DOHH2 (cell line): ENCODE results near the gene MYT1.

Source experiments
- H3F3A ChIP-seq: fragments of 200-600 bp; sonication (generic), shearing (Covaris generic); 2 replicates; pipeline ENCODE4 v1.6.0; 2016; ENCODE audit warnings: antibody characterized with exemption, mild to moderate bottlenecking; ENCODE audit not compliant: control insufficient read depth, insufficient read depth
- H3K27ac ChIP-seq: fragments of 200-600 bp; sonication (generic); 2 replicates; pipeline ENCODE4 v1.5.1; 2014; ENCODE audit warnings: low read depth, mild to moderate bottlenecking, low read length, moderate library complexity
- H3K27me3 ChIP-seq: fragments of 200-600 bp; sonication (generic); 2 replicates; pipeline ENCODE4 v1.6.1; 2014; ENCODE audit warnings: mild to moderate bottlenecking, low read length, mixed read lengths; ENCODE audit not compliant: control insufficient read depth
- H3K36me3 ChIP-seq: fragments of 200-600 bp; sonication (generic); 2 replicates; pipeline ENCODE4 v1.6.1; 2014; ENCODE audit warnings: mild to moderate bottlenecking, low read length, moderate library complexity, mixed read lengths; ENCODE audit not compliant: control insufficient read depth
- H3K4me1 ChIP-seq: fragments of 200-600 bp; sonication (generic); 2 replicates; pipeline ENCODE4 v1.6.1; 2014; ENCODE audit warnings: mild to moderate bottlenecking, low read length, mixed read lengths; ENCODE audit not compliant: control insufficient read depth
- H3K4me2 ChIP-seq: fragments of 200-600 bp; sonication (generic); 2 replicates; pipeline ENCODE4 v1.6.0; 2014; ENCODE audit warnings: mild to moderate bottlenecking, low read length, moderate library complexity
- H3K4me3 ChIP-seq: fragments of 200-600 bp; sonication (generic); 2 replicates; pipeline ENCODE4 v1.5.1; 2014; ENCODE audit warnings: mild to moderate bottlenecking, low read length, mixed read lengths
- H3K79me2 ChIP-seq: fragments of 200-600 bp; sonication (generic); 2 replicates; pipeline ENCODE4 v1.6.1; 2014; ENCODE audit warnings: mild to moderate bottlenecking, low read length, mixed read lengths; ENCODE audit not compliant: control insufficient read depth
- H3K9me2 ChIP-seq: fragments of 200-600 bp; sonication (generic); replicated peaks from 2 replicates; pipeline ENCODE4 v1.6.1; 2014; ENCODE audit warnings: mild to moderate bottlenecking, low read length, mixed read lengths; ENCODE audit not compliant: control insufficient read depth
- H3K9me3 ChIP-seq: fragments of 200-600 bp; sonication (generic); 2 replicates; pipeline ENCODE4 v1.6.1; 2014; ENCODE audit warnings: antibody characterized with exemption, low read length, mixed read lengths; ENCODE audit not compliant: control insufficient read depth, insufficient read depth
- H4K20me1 ChIP-seq: fragments of 200-600 bp; sonication (generic); 2 replicates; pipeline ENCODE4 v1.6.0; 2014; ENCODE audit warnings: low read depth, mild to moderate bottlenecking, antibody characterized with exemption, low read length, moderate library complexity; ENCODE audit not compliant: control insufficient read depth, insufficient read depth
- CTCF ChIP-seq: fragments of 200-600 bp; sonication (generic); IDR thresholded peaks from one replicate; pipeline ENCODE4 v1.5.1; 2014; ENCODE audit warnings: antibody characterized with exemption, mild to moderate bottlenecking, low read depth, low read length; ENCODE audit not compliant: poor library complexity, severe bottlenecking
- EZH2phosphoT487 ChIP-seq: fragments of 200-600 bp; sonication (generic); IDR thresholded peaks from 2 replicates; pipeline ENCODE4 v1.6.1; 2017; ENCODE audit warnings: borderline replicate concordance, mild to moderate bottlenecking, antibody characterized with exemption, low read length, moderate library complexity, mixed read lengths

Gene MYT1

DNA sequence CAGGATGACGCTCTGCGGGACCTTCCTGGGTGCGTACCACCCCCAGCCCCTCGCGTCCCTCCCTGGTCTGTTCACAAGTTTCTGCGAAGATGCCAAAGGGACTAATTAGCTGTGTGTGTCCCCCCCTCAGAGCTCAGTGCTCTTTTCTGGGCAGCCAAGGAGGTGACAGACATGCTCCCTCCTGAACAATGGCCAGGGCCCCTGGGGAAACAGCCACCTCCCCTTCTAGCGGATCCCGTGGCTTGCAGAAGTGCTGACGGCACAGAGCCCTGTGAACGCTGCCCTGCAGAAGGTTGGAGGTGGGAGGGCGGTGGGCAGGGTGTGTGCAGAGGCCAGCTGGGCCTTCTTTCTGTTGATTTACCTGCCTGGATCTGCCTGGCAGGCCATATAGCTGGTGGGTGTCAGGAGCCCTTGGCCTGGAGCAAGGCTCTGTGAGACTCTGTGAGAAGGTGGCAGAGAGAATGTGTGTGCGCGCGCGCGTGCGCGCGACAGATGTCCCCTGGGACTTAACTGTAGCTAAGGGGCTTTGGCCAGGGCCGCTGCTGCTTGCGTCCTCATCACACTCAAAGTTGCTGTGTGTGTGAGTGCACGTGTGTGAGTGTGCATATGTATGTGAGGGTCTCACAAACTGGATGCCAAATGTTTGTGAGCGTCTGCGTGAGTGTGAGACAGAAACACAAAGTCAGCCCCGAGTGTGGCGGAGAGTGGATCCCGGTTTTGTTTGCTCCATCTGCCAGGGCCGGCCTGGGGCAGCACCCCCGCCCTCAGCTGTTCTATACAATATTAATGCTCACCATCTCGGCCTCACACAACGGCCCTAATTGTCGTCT is 3.5 kb upstream of the MYT1 start:
- Histone ChIP-seq H3K9me2 (no peaks in the 10 kb centered on the region), H3K9me3 (no peaks in the 10 kb centered on the region), H4K20me1 (no peaks in the 10 kb centered on the region), H3F3A (no peaks in the 10 kb centered on the region), H3K4me3 (no peak overlapping the region), H3K27ac (no peak overlapping the region), H3K4me1 (no peaks in the 10 kb centered on the region), H3K79me2 (no peaks in the 10 kb centered on the region), H3K36me3 (no peaks in the 10 kb centered on the region), H3K27me3 (peaks cover 14% of the 10 kb centered on the region; the same call in 1 of the 2 replicates), H3K4me2 (no peak overlapping the region)
- no peak for TF ChIP-seq CTCF
- no peak for TF ChIP-seq EZH2phosphoT487

DNA sequence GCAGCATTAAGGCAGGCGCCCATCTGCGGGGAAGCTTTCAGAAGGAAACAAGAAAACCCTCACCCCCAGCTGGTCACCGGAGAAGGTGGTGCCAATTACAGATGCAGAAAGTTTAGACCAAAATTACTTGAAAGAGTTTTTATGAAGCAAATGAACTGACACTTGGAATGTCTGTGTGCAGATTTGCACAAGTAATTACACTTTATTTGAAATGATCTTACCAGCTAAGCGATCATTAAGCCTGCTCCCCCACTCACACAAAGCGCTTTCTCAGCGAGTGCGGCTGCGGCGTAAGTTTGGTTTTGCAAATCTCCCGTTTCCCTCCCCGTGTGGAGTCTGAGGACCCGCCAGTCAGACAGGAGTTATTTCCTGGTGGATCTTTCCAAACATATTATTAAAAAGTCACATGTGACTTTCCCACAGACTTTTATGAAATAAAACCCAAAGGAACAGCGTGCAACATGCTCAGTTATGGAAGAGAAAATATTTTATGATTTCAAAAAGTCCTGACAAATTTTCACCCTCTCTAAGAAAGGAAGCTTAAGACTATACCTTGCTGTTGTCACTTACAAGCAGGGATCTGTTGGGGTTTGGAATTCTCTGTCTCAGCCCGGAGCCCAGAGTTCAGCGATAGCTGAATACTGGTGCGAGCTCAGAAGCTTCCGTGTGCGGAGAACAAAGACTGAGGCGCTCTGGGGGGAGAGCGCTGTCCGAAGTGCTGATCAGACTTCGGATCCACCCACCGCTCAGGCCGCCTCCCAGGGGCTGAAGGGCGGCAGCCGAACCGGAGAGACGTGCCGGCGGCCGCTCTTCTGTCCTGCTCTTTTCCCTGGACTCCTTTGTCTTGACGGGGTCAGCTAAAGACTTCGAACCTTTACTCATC is 2.7 kb upstream of the MYT1 start:
- no peak overlapping the region for H3K4me3 ChIP-seq
- no peak overlapping the region for H3K27ac ChIP-seq
- H4K20me1 ChIP-seq: no peaks in the 10 kb centered on the region
- TF ChIP-seq EZH2phosphoT487 (no peak), CTCF (no peak)
- no peaks in the 10 kb centered on the region for H3K4me1 ChIP-seq
- no peaks in the 10 kb centered on the region for H3F3A ChIP-seq
- H3K9me3 ChIP-seq: no peaks in the 10 kb centered on the region
- H3K79me2 ChIP-seq: no peaks in the 10 kb centered on the region
- no peaks in the 10 kb centered on the region for H3K9me2 ChIP-seq
- H3K36me3 ChIP-seq: no peaks in the 10 kb centered on the region
- peaks cover 18% of the 10 kb centered on the region for H3K27me3 ChIP-seq
- H3K4me2 ChIP-seq: no peak overlapping the region

- Histone ChIP-seq H3K4me3 (no peak overlapping the region), H3K4me2 (no peak overlapping the region), H4K20me1 (no peaks in the 10 kb centered on the region), H3K27ac (no peak overlapping the region), H3K9me3 (no peaks in the 10 kb centered on the region), H3K27me3 (peaks cover 22% of the 10 kb centered on the region), H3K9me2 (no peaks in the 10 kb centered on the region), H3K79me2 (no peaks in the 10 kb centered on the region), H3K36me3 (no peaks in the 10 kb centered on the region), H3K4me1 (no peaks in the 10 kb centered on the region), H3F3A (no peaks in the 10 kb centered on the region)
- no peak for TF ChIP-seq CTCF
- TF ChIP-seq EZH2phosphoT487: no peak
Measured at GRCh38 chr20:64162239-64162910, 1.9 kb upstream of the MYT1 start.
